Germinal center (tissue), 1 donor: ENCODE results near the gene DPM2.
A peak's percentile ranks its signal among the peaks of the same experiment; 100 is the strongest.

Source experiments
- DNase-seq: peaks from one replicate; pipeline ENCODE4 v3.0.0; 2012; ENCODE audit warnings: mixed read lengths, low spot score

Gene DPM2

GRCh38 chr9:127937388-127938297 lies at the start of gene DPM2:
TSS of gene DPM2 (minus strand) at chr9:127937854. CDS start at chr9:127937820, 34 bp downstream.
- peak; percentile 93 for DNase-seq

GRCh38 chr9:127987103-127987614 lies 49.5 kb upstream of the DPM2 start:
- DNase-seq: peak; percentile 57

- no peak for DNase-seq
Observed at GRCh38 chr9:127985011-127985410, 47.4 kb upstream of the DPM2 start.

- peak; percentile 75 for DNase-seq
Observed at GRCh38 chr9:127983847-127984289, 46.2 kb upstream of the DPM2 start.

GRCh38 chr9:127982912-127983311 lies 45.3 kb upstream of the DPM2 start:
- DNase-seq: no peak

- DNase-seq: no peak
Observed at GRCh38 chr9:127981559-127982121, 44.0 kb upstream of the DPM2 start.

- peak; percentile 96 for DNase-seq
Observed at GRCh38 chr9:127980706-127981558, 43.3 kb upstream of the DPM2 start, which contains the start of gene EEIG1. TSS of gene EEIG1 (minus strand) at chr9:127980989. CDS start at chr9:127980137, 852 bp downstream.

- no peak for DNase-seq
Observed at GRCh38 chr9:127980060-127980705, 42.5 kb upstream of the DPM2 start.

GRCh38 chr9:127979333-127980059 lies 41.8 kb upstream of the DPM2 start:
- peak; percentile 69 for DNase-seq

GRCh38 chr9:127979015-127979332 lies 41.3 kb upstream of the DPM2 start:
- no peak for DNase-seq

- DNase-seq: no peak
Observed at GRCh38 chr9:127977884-127978647, 40.4 kb upstream of the DPM2 start.

GRCh38 chr9:127977009-127977883 lies 39.6 kb upstream of the DPM2 start:
- no peak for DNase-seq

GRCh38 chr9:127976498-127976897 lies 38.8 kb upstream of the DPM2 start:
- DNase-seq: no peak

GRCh38 chr9:127975376-127976315 lies 38.0 kb upstream of the DPM2 start:
- no peak for DNase-seq

GRCh38 chr9:127974769-127975261 lies 37.2 kb upstream of the DPM2 start:
- DNase-seq: no peak

GRCh38 chr9:127974001-127974768 lies 36.5 kb upstream of the DPM2 start:
- no peak for DNase-seq
